Activated CD4-positive, CD25-positive, alpha-beta regulatory T cell (primary cell): Measurements from ENCODE around the gene VAV2.
A peak's percentile ranks its signal among the peaks of the same experiment; 100 is the strongest.

Source experiments
- DNase-seq, 4 experiments: peaks; one replicate each; lab custom pipeline; 2025; lab: John Stamatoyannopoulos, UW

Gene VAV2

DNA sequence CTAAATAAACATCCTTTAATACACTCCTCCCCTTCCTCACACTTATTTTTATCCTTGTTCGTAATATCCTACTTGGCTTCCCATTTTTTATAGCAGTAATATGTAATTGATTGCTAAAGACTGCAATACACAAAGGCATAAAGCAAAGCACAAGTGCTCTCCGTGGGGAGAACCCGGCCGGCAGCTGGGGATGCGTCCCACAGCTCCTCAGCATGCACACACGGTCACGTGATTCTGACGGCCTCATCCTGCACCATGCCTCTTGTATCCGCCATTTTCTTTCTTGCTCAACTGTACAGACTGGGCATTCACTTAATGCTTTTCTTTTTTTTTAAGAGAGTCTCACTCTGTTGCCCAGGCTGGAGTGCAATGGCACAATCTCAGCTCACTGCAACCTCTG, 36.0 kb upstream of the VAV2 start:
- no peak for DNase-seq

DNA sequence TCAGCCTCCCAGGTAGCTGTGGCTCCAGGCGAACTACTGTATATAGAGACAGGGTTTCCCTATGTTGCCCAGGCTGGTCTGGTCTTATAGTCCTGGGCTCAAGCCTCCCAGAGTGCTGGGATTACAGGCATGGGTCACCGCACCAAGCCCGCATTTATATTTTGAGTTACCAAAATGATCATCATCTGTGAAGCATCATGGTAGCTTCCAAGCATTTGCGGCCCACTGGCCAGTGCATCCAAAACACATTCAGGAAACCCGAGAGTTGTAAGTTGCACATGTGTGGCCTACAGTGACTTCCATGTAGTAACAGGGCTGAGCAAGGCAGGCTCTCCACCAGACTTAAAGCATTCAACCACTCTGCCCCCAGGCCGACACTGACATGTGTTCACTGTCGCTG, 35.4 kb upstream of the VAV2 start:
- DNase-seq, result no peak

DNA sequence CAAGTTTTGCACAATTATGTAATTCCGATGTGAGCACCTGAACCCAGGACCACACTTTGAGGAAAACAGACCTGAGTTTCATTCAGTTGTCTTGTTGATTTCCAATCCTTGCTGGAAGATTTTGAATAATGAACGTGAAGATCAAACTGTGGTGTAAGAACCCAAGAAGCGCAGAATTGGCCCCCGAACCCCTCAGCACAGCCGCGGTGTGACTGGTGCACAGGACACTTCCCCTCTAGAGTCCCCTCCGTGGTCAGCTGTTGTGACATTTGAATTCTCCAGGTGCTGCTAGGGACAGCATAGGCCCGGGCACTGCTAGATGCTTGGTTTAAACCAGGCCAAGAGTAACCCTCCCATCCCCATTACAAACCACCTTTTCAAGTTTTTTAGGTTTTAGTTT, 34.9 kb upstream of the VAV2 start:
- no peak for DNase-seq

DNA sequence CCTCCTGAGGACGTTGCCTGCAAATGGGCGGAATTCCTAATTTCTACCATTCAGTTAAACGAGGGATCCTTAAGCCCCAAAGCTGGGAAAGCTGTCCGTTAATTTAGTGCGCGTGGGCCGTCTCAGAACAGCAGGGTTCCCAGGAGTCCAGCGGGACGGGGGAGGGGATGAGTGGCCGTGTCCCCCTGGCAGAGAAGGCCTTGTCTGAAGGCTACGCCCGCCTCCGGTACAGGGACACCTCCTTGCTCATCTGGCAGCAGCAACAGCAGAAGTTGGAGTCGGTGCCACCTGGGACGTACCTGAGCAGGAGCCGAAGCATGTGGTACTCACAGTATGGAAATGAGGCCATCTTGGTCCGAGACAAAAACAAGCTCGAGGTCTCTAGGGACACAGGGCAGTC, 34.5 kb upstream of the VAV2 start:
- DNase-seq, result no peak

DNA sequence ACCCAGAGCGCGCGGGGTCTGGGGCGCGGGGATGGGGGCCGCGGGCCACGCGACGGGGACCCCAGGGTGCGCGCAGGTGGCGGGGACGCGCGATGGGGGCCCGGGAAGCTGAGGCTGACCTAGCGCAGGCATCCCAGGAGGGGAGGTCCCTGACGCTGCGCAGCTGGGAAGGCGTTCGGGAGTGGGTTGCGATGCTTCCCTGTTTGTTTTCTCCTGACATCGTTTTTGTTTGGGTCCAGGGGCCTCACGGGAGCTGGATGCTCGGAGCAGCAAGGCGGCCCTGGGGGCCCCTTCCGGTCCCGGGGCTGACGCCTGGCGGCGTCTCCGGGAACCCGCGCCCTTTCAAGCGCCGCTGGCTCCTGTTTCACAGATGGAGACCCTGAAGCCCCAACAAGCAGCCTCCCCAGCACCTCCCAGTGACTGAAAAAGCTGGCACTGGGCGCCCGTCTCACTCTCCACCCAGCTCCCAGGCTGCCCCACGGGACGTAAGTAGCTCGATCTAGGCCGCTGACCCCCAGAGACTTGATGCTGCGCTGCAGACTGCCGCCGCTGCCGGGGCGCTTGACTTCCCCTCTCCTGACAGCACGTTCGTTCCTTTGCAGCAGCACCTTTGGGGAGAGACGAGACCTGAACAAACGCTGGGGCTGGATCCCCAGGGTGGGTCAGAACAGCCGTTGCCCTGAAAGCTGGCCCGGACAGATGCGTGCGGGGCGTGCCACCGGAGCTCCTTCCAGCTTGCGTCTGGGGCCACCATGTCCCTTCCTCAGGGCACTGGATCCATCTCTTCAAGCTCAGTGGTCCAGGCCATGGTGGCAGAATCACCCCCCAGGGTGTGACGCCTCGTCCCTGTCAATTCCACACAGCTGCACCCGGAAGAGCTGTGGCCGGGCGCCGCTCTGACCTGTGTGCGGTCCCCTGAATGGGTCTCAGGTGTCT, 33.8 kb upstream of the VAV2 start:
- DNase-seq, result peak in 3 of 4 experiments; percentile 20 to 25 (median 21)

DNA sequence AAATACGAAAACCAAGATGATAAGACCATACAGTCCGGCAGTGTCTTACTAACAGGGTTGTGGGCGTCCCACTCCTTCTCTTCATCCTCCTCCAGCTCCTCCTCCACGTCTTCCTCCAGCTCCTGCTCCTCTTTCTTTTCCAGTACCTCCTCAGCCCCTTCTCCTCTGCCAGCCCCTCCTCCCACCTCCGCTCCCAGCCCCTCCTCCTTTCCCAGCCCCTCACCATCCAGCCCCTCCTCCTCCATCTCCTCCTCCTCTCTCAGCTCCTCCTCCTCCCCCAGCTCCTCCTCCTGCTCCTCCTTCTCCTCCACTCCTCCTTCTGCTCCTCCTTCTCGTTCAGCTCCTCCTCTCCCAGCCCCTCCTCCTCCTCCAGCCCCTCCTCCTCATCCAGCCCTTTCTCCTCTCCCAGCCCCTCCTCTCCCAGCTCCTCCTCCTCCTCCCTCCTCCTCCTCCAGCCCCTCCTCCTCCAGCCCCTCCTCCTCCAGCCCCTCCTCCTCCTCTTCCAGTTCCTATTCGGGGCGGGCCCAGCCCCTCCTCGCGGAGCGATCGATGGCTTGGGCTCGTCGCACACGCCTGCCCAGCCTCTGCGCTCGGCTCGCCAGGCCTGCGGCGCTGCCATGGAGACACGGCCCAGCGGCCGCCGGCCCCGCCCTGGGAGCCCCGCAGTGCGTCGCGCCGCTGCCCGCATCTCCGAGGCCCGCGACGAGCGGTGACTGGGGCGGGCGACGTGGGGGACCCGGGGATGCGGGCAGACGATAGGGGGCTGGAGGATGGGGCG, 32.9 kb upstream of the VAV2 start, which contains the start of gene BRD3OS:
Gene BRD3OS, plus strand, starts transcription at position 654 of the 778 bp plus-strand sequence. CDS start 1,267 bp downstream, outside the sequence.
- DNase-seq, result peak; percentile 77 to 90 (median 86)

- DNase-seq, result no peak
These were observed 32.2 kb upstream of the VAV2 start for GRCh38 chr9:134024214-134024792.

- DNase-seq, result no peak
These were observed 22.8 kb upstream of the VAV2 start for GRCh38 chr9:134014946-134015345.

DNA sequence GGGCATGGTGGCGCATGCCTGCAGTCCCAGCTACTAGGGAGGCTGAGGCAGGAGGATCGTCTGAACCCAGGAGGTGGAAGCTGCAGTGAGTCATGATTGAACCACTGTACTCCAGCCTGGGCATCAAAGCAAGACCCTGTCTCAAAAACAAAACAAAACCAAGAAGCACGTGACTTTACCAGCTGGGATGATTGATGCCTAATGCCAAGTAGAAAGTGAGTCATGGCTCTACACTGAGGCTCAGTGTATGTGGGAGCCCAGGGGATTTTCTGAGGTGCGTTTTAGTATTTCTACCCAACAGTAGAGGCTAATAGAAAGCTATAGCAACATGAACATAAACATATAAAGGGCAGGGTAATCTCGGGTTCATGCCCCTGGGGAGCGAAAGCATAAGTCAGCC, 19.3 kb upstream of the VAV2 start:
- DNase-seq, result no peak

- no peak for DNase-seq
These were observed 18.4 kb upstream of the VAV2 start for GRCh38 chr9:134010310-134011173.

- no peak for DNase-seq
These were observed 15.4 kb upstream of the VAV2 start for GRCh38 chr9:134007571-134007970.

- no peak for DNase-seq
These were observed 15.0 kb upstream of the VAV2 start for GRCh38 chr9:134007150-134007549.

GRCh38 chr9:134005381-134005780, 13.3 kb upstream of the VAV2 start:
- no peak for DNase-seq

DNA sequence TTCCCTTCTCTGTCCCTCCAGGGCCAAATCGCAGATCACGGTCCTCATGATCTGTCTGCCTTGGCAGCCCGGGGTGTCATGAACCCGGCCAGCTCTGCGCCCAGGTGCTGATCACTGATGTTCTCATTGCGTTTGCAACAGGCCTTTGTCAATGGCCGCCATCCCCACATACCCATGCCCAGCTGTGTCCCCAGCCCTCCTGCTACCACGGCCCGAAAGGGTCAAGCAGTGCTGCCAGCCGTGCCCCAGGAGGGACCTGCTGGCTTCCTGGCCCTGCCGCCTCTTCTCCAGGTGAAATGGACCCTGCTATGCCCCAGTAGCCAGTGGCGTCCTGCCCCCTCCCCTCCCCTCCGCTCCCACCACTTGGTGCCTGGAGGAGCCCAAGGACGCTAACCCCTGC, 12.8 kb upstream of the VAV2 start:
- DNase-seq, result no peak

GRCh38 chr9:134004131-134004873, 12.2 kb upstream of the VAV2 start:
- no peak for DNase-seq

DNA sequence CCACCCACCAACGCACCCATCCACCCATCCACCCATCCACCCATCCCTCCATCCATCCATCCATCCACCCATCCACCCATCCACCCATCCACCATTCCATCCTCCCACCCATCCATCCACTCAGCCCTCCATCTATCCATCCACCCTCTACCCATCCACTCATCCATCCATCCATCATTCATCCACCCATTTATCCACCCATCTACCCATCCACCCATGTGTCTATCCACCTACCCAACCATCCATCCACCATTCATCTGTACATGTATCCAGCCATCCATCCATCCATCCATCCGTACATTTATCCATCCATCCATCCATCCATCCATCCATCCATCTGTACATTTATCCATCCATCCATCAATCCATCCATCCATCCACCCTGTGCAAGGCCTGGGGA, 11.1 kb upstream of the VAV2 start:
- DNase-seq, result no peak

DNA sequence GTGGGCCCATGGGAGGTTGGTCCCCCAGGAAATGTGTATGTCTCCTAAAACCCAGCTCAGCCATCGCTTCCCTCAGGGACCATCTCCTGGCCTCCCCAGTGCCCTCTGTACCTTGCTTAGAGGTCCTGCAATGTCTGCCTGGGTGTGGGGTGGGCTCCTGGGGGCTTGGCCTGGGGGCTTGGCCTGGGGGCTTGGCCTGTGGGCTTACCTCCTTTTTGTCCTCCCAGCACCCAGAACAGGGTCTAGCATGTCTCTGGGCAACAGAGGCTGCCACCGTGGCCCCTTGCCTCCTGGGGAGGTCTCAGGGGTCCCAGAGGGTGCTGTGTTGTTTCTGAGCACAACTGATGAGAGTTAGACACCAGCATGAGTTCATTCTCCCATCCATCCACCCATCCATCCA, 10.7 kb upstream of the VAV2 start:
- DNase-seq, result no peak

- DNase-seq, result no peak
These were observed 7.7 kb upstream of the VAV2 start for GRCh38 chr9:133999851-134000265.

GRCh38 chr9:133998915-133999595, 6.9 kb upstream of the VAV2 start:
- no peak for DNase-seq

DNA sequence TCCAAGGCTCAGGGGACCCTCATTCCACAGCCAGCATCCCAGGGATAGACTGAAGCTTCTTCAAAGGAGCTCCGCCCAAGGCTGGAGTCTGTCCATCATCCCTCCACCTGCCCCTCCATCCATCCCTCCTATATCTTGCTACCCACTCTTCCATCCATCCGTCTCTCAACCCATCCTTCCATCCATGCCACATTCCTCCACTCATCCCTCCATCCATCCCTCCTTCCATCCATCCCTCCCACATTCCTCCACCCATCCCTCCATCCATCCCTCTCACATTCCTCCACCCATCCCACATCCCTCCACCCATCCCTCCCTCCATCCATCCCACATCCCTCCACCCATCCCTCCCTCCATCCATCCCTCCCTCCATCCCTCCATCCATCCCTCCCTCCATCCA, 5.5 kb upstream of the VAV2 start:
- no peak for DNase-seq
